ENCODE data around the gene NLRP6.

DNA sequence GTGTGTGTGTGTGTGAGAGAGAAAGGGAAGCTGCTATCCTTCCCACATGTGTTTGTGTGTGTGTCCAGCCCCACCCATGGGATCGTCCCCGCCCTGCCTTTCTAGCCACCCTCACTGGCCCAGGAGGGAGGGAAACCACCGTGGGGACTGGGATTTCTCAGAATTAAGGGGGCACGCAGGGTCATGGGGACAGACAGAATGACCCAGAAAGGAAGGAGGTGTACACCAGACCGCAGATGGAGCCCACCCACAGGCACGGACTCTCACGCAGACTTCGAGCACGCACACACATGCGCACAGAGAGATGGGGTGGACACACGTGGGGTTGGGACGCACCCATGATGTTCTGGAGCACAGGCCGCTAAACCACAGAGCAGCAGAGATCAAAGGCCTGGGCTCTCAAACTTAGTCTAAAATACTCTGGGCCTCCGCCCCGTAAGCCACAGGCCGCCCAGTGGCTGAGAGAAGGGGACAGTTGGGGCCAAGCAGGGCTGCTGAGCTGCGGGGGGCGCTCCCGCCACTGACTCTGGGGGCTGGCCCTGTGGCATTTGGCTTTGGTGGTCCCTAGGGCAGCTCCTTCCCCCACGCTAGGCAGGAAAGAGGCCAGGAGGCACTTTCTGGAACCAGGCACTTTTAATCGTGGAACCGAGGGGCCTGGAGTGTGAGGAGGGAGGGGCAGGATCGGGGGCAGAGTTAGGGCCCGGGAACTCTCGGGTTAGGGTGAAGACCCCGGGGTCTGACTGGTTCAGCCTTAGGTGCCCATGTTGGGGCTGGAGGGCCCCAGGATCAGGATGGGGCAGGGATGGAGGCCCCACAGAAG is 19.6 kb downstream of the NLRP6 start:
- TF ChIP-seq ZNF8 (CRISPR knock-in tag; IDR thresholded peaks at IDR 0.05) (no peak), CSDC2 (CRISPR knock-in tag; IDR thresholded peaks at IDR 0.05) (no peak)

Data from SK-N-SH treated with all-trans-retinoic acid at 6 μM for 48 hours (cell line).